Right hindlimb (tissue), 1 donor: ENCODE data around the gene GALNT9.

Source experiments
- DNase-seq: peaks from one replicate; pipeline ENCODE4 v3.0.0-alpha.2; 2018

GALNT9 gene

DNA sequence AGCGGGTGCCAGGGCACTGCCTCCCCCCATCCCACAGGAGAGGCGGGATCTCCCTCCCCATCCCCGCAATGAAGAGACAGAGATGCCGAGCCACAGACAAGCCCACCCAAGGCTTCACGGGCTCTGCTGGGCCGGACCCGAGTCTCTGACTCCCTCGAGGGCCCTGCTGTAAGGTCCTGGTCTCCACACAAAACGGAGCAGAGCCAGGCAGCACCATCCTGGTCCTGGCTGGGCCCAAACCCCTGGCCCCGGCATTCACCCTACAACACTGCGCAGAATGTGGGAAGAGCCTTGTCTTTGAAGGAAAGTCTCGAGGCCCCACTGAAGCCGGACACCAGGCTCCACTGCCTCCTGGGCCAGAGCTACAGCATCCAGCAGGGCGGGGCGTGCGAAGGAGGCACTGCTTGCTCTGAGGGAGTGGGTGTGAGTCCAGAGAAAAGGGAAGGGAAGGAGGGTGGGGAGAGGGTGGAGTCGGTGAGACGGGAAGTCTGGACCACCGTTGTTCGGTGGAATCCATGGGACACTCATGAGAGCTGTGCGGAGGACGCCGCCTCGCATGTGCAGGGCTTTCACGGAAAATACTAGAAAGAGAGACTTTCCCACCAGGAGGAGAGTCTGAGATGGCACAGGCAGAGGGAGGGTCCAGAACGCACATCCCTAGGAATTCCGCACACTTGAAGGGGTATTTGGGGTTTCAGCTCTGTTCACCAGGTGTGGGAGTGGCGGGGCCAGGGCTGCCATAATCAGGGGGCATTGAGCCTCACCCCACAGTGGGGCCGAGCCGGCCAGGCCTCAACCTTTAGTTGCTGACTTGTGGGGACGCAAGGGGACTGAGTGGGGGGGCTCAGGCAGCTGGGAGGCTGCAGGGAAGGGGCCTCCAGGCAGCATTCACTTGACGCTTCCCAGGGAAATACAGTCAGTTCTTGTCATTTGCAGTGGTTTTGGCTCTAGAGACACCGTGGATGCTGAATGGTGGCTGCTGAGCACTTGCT lies 36.8 kb downstream of the GALNT9 start:
- DNase-seq, result no peak

DNA sequence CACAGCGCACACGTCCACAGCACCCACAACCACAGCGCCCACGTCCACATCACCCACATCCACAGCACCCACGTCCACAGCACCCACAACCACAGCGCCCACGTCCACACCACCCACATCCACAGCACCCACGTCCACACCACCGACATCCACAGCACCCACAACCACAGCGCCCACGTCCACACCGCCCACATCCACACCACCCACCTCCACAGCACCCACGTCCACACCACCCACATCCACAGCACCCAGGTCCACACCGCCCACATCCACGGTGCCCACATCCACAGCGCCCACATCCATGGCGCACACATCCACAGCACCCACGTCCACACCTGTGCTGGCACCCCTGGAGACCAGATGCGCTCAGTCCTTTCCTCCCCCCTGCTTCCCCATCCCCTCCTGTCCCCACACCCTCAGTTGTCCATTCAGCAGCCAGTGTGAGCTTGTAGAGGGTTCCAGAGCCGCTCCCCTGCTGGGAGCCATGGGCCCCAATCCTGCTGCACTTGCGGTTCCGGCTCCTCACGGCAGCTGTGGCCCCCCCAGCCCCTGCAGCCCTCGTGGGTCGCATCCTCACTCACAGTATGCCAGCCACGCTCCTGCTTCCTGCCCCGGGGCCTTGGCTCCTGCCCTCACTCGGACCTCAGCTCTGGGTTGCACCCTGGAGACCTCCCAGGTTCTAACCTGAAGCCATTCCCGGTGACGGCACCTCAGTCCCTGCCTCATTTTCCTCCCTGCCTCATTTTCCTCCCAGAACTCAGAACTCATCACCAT lies 37.8 kb downstream of the GALNT9 start:
- no peak for DNase-seq

DNA sequence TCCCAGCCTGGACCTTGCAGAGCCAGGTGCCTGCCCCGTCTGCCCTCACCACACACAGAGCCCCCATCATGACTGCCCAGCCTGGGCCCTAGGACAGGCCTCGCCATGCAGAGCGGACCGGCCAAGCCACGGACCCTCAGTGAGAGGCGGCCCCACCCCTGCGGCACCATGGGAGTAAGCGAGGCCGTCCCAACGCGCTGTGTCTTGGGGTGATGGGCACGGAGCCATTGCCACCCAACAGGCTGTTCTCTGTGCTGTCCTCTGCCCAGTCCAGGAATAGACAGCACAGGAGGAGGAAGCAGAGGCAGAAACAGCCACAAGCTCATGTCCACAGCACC lies 39.2 kb downstream of the GALNT9 start:
- DNase-seq, result no peak

DNA sequence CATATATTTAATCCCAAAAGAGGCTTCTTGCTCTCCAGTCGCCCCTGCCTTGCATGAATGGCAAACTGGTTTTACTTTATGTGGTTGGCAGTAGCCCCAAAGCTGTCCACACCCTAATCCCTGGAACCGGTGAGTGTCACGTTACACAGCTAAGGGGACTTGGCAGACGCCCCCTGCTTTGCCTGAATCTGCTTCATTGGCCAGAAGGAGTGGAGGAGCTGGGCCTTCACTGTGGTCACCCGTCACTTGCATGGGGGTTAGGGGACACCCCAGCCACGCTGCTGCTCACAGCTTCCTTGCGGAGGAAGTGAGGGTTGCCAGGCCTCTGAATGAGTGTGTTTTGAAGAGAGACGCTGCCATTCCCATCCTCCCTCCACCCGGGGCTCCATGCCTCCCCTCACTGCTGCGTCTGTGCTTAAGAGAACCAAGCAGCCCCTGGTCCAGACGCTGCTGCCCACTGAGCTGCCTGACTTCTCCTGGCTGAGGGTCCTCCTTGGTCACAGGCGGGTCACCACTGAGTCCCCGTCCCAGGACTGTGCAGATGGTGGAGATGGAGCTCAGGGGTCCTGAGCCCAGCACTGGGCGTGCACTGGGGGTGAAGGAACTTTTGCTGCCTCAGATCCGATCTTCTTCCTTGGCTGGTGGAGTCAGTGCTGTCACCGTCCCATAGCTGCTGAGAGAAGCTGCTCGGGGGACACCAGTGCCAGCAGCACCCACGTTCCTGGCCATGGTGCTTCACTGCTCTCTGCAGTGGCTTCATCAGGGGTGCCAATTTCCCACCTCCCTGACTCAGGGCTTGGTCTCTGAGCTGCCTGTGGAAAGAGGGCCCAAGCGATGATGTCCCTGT lies 39.8 kb downstream of the GALNT9 start:
- no peak for DNase-seq

DNA sequence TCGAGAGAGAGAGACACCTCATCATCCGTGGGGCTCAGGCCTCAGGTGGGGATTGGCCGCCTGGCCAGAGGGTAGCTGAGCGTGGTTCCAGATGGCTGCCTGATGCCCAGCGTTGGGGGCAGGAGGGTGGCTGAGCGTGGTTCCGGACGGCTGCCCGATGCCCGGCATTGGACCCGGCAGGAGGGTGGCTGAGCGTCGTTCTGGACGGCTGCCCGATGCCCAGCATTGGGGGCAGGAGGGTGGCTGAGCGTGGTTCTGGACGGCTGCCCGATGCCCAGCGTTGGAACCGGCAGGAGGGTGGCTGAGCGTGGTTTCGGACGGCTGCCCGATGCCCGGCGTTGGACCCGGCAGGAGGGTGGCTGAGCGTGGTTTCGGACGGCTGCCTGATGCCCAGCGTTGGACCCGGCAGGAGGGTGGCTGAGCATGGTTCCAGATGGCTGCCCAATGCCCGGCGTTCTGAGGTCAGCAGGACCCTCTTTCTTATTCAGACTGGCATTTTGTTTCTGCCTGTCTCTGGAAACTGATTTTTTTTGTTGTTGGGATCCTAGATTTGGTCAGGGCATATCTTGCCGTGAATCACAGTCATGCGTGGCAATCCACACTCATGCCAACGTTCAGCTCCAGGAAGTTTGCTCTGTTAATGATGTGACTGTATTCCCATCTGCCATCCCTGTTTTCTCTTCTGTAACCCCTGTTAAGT lies 40.7 kb downstream of the GALNT9 start:
- no peak for DNase-seq

DNA sequence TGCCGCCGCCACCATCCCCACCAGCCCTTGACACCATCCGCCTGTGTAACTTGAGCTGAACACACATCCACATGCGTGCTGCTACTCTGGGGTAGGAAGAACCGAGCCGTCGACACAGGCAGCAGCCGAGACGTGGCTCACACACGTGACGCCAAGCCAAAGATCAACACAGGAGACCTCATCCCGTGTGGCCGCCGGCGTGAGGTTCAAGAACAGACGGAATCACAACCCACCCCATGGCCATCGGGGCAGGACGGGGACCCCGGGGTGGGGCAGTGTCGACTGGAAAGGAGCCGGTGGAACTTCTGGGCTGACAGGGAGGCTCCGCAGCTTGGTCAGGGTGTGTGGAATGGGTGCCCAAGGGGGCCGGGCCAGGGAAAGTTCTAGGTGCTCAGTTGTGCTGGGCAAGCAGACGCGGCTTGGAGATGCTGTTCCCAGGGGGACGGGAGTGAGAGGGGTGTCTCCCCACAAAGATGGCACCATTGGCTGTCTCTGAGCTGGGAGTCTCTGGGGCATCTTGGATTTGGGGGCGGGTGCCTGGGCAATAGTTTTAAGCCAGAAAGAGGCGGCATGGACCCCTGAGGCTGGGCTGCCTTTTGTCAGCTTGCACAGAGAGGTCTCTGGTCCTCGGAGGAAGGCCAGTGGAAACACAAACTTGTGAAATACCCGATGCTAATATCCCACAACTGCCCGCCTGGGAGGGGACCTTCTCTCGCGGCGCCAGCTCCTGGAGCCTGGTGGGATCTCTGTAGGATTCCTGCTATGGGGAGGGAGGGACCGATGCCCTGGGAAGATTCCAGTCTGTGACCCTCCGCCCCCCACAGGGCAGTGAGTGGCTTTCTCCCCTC lies 41.8 kb downstream of the GALNT9 start:
- no peak for DNase-seq

DNA sequence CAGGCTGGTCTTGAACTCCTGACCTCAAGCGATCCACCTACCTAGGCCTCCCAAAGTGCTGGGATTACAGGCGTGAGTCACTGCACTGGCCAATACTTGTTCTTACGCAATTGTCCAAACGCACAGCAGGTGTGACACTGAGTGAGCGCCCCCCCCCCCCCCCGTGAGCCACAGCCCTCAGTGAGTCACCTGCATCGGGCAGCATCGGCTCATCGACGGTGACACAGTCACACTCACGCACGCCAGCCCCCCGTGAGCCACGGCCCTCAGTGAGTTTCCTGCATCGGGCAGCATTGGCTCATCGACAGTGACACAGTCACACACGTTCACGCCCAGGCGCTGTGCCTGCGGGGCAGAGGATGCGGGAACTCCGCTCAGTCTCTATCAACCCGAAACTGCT lies 42.5 kb downstream of the GALNT9 start:
- no peak for DNase-seq

DNA sequence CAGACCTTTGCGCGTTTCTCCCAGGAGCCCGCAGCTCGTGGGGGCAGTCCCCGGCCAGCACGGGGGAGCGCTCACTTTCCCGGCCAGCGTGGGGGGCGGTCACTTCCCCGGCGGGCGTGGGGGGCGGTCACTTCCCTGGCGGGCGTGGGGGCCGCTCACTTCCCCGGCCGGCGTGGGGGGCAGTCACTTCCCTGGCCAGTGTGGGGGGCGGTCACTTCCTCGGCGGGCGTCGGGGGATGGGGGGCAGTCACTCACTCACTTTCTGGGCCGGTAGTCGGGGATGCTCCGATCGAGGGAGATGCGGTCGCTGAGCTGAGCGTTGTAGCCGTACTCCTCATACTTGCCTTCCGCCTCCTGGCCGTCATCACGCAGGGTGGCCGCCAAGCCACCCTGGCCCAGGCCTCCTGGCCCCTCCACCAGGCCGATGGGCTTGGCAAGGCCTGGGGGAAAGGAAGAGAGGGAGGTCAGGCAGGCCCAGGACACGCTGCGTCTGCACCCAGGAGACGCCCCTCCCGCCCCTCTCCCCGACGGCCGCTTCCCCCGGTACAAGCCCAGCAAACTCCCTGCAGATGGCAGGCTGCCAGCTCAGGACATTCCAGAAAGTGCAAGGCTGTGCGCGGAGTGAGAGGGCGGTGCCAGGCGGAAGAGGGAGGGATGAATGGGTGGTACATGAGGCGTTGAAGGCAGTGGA lies 43.3 kb downstream of the GALNT9 start:
- peak; percentile 89 for DNase-seq

DNA sequence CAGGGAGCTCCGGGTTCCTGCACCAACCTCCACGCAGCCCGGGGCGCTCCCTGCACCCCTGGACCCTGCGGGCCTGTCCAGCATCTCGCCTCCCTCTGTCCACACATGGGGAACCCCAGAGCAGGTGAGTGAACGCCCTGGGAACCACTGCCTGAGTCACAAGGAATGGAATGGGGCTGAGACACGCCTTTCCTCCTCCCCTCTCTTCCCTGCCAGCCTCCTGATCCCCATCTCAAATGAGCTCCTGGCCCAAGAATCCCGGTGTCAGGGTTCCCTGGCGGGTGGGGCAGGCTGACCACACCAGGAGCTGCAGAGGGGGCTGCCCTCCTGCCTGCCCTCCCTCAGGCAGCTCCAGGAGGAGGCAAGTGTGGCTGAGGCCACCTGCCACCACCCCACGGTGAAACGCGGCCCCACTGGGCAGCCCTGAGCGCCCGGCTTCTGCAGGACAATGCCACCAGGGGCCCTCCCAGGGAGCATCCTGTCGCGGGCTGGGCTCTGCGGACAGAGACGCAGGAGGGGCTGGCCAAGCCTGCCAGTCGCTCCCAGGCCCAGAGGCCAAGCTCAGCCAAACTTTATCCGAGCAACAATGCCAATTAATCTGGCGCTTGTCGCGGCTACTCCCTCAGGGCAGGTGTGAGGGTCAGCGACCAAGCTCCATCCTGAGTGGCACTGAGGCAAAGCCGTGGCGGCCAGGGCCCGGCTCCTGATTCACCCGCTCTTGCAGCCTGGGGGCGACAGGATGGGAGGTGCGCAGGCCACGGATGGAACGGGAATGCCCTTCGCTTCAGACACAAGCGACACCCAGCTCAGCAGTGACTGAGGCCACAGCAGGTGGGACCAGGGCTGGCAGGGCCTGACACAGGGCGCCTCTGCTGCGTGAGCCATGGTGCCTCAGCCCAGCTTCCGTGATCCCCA lies 44.3 kb downstream of the GALNT9 start:
- no peak for DNase-seq

DNA sequence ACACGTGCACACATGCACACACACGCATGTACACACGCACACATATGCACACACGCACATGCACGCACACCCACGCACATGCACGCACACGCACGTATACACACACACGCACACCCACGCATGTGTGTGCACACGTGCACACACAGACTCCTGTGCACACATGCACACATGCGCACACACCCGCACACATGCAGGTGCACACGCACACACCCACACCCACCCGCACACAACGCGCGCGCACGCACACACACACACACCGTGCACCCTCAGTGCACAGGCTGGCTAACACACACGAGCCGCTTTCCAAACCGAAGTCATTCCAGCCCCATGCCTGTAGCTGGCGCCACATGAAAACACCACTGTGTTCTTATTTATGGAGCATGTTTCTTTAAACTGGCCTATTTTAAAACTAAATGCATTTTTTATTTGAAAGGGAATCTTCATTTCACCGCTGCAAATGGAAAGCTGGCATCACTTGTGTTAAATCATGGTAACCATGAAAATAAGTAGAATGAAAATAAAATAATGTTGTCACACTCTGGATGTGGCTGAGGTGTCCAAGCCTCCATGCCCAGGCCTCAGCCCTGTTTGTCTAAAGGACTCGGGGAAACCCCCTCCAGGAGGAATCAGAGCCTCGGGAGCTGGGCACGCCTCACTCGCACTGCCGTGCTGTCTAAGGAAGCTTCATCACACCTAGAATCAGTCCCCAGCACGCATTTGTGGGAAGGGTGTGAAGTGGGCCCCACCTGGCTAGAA lies 45.1 kb downstream of the GALNT9 start:
- DNase-seq, result no peak

DNA sequence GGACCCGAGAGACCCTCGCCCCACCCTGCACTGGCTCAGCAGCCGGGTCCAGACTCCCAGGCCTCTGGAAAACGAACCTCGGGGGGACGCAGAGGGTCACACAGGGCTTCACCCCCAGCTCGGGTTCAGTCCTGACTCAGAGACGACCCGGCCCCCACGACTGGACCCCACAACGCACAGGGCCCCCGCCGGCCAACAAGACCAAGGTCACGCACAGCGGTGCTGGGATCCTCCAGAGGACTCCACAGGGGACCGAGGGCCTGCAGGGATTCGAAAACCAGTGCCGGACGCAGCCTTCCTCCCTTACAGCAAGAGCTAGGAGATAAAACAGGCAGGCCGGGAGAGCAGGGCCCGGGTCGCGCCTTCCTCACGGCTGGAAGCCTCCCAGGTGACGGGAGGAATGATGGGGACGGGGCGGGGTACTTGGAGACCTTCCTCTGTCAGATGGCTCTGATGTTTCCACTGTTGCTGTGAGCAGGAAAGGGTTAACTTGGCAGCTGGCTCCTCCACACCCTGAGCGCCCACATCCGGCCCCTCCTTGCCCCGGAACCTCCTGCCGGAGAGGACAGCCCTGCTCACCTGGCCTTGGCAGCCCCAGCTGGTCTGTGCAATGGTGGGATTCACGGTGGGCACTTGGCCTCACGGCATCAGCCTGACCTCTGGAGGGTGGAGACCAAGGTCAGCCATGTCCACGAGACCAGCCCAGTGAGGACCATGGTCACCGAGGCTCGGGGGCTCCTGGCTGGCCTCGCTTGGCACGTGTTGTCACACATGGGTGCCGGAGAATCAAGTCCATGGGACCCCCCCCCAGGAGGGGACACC lies 46.2 kb downstream of the GALNT9 start:
- no peak for DNase-seq

DNA sequence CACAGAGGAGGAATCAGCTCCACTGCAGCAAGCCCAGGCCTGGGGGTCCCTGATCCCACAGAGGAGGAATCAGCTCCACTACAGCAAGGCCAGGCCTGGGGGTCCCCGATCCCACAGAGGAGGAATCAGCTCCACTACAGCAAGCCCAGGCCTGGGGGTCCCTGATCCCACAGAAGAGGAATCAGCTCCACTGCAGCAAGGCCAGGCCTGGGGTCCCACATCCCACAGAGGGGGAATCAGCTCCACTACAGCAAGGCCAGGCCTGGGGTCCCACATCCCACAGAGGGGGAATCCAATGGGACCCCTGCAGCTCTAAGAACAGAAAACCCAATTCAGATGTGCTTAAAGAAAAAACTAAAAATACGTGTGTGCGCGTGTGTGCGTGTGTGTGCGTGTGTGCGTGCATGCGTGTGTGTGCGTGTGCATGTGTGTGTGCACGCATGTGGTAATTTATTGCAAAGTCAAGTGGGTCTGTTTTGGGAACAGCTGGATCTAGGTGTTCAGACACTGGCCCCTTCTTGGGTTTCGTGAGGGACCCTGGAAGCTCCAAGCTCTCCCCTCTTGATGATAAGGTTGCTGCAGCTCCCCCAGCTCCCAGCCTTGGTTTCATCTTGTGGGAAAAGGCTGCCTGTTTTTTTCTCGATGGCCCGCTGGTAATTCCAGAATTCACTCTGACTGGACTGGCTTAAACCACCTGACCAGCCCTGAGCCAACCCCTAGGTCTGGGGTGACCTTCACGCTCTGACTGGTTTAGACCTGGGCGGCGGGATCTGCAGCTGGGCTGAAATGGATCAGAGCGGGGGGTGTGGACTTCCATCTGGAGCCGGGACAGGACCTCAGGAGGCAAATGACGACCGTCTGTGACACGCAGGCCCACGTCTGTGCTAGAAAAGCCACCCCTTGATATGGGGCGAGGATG lies 47.1 kb downstream of the GALNT9 start:
- DNase-seq, result no peak

DNA sequence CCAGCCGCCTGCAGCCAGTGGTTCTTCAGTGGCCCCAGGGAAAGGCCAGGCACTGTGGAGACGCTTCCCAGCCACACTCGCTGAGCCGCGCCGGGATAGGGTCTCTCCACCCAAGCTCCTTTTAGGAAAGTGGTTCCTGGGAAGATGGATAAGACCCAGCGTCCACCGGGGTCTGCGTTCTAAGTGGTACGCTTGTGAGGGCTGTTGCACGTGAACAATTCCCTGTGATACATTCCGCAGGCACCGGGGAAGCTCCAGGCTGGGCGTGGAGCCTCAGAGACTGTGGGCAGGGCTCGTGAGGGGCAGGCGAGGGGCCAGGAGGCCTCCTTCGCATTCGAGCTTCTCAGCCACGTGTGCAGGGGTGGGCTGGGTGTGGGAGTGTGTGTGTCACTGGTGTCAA lies 48.4 kb downstream of the GALNT9 start:
- DNase-seq, result no peak

DNA sequence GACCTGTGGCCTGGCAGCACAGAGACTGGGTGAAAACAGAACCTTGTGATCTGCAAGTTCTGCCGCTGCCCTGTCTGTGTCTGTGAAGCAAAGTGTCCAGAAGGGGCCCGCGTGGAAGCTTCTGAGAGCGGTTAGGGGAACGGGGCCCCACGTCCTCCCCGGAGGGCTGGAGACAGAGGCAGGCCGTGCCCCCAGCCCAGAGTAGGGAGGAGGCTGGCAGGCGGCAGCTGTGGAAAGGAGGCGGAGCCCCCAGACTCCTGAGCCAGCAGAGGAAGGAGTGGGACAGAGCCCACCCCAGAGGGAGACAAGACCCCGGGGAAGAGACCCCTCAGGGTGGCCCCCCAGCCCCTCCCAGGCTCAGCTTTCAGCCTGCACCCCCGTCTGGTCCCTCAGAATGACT lies 49.0 kb downstream of the GALNT9 start:
- DNase-seq, result no peak

DNA sequence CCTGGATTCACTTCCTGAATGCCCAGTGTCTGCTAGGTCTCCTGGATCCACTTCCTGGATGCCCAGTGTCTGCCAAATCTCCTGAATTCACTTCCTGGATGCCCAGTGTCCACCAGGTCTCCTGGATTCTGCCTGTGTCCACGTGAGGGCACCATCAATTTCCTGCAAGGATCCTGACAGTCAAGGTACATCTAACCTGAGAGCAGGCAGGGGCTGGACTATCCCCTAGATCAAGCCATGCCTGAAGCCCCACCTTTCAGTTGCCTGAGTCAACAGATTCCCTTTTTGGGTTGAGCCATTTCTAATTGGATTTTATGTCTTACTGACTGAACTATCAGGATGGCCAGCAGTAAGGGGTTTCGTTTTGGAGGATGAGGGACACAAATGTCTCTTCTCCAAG lies 49.5 kb downstream of the GALNT9 start:
- DNase-seq, result no peak

DNA sequence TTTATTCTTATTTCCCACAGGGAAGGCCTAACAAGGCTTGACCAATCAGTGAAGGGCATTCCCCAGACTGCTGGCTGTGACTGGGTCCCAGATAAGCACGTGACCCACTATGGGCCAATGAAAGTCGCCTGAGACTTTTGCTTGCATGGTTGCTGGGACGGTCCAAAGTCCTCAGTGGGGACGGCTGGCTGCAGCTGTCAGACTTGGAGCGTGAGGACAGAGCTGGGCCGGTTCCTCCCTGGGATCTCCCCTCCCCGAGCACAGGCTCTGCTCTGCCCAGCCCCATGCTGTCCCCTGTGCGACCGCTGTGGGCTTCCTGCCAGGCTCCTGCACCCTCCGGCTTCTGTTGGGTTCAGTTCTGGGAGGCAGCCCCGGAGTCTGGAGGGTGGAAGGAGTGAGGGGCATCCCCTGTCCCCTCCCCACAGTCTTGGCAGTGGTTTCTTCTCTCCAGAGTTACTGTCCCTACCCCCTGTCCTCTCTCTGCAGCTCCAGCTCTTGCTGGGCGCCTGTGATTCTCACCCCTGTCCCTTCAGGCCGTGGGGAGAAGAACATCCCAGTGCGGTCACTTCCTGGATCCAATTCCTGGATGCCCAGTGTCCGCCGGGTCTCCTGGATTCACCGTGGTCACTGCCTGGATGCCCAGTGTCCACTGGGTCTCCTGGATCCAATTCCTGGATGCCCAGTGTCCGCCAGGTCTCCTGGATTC lies 50.1 kb downstream of the GALNT9 start:
- peak; percentile 88 for DNase-seq
